DOHH2 (cell line): ENCODE results near the gene ST3GAL3.

Experiments
- H3F3A ChIP-seq: fragments of 200-600 bp; sonication (generic), shearing (Covaris generic); 2 replicates; pipeline ENCODE4 v1.6.0; 2016; ENCODE audit warnings: antibody characterized with exemption, mild to moderate bottlenecking; ENCODE audit not compliant: control insufficient read depth, insufficient read depth
- H3K27ac ChIP-seq: fragments of 200-600 bp; sonication (generic); 2 replicates; pipeline ENCODE4 v1.5.1; 2014; ENCODE audit warnings: low read depth, mild to moderate bottlenecking, low read length, moderate library complexity
- H3K27me3 ChIP-seq: fragments of 200-600 bp; sonication (generic); 2 replicates; pipeline ENCODE4 v1.6.1; 2014; ENCODE audit warnings: mild to moderate bottlenecking, low read length, mixed read lengths; ENCODE audit not compliant: control insufficient read depth
- H3K36me3 ChIP-seq: fragments of 200-600 bp; sonication (generic); 2 replicates; pipeline ENCODE4 v1.6.1; 2014; ENCODE audit warnings: mild to moderate bottlenecking, low read length, moderate library complexity, mixed read lengths; ENCODE audit not compliant: control insufficient read depth
- H3K4me1 ChIP-seq: fragments of 200-600 bp; sonication (generic); 2 replicates; pipeline ENCODE4 v1.6.1; 2014; ENCODE audit warnings: mild to moderate bottlenecking, low read length, mixed read lengths; ENCODE audit not compliant: control insufficient read depth
- H3K4me2 ChIP-seq: fragments of 200-600 bp; sonication (generic); 2 replicates; pipeline ENCODE4 v1.6.0; 2014; ENCODE audit warnings: mild to moderate bottlenecking, low read length, moderate library complexity
- H3K4me3 ChIP-seq: fragments of 200-600 bp; sonication (generic); 2 replicates; pipeline ENCODE4 v1.5.1; 2014; ENCODE audit warnings: mild to moderate bottlenecking, low read length, mixed read lengths
- H3K79me2 ChIP-seq: fragments of 200-600 bp; sonication (generic); 2 replicates; pipeline ENCODE4 v1.6.1; 2014; ENCODE audit warnings: mild to moderate bottlenecking, low read length, mixed read lengths; ENCODE audit not compliant: control insufficient read depth
- H3K9me2 ChIP-seq: fragments of 200-600 bp; sonication (generic); replicated peaks from 2 replicates; pipeline ENCODE4 v1.6.1; 2014; ENCODE audit warnings: mild to moderate bottlenecking, low read length, mixed read lengths; ENCODE audit not compliant: control insufficient read depth
- H3K9me3 ChIP-seq: fragments of 200-600 bp; sonication (generic); 2 replicates; pipeline ENCODE4 v1.6.1; 2014; ENCODE audit warnings: antibody characterized with exemption, low read length, mixed read lengths; ENCODE audit not compliant: control insufficient read depth, insufficient read depth
- H4K20me1 ChIP-seq: fragments of 200-600 bp; sonication (generic); 2 replicates; pipeline ENCODE4 v1.6.0; 2014; ENCODE audit warnings: low read depth, mild to moderate bottlenecking, antibody characterized with exemption, low read length, moderate library complexity; ENCODE audit not compliant: control insufficient read depth, insufficient read depth
- EZH2phosphoT487 ChIP-seq: fragments of 200-600 bp; sonication (generic); IDR thresholded peaks from 2 replicates; pipeline ENCODE4 v1.6.1; 2017; ENCODE audit warnings: borderline replicate concordance, mild to moderate bottlenecking, antibody characterized with exemption, low read length, moderate library complexity, mixed read lengths
- TF ChIP-seq, protein P1 (sequence below): fragments of 200-600 bp; sonication (generic); IDR thresholded peaks from one replicate; pipeline ENCODE4 v1.5.1; 2014; ENCODE audit warnings: antibody characterized with exemption, mild to moderate bottlenecking, low read depth, low read length; ENCODE audit not compliant: poor library complexity, severe bottlenecking

Gene ST3GAL3

DNA sequence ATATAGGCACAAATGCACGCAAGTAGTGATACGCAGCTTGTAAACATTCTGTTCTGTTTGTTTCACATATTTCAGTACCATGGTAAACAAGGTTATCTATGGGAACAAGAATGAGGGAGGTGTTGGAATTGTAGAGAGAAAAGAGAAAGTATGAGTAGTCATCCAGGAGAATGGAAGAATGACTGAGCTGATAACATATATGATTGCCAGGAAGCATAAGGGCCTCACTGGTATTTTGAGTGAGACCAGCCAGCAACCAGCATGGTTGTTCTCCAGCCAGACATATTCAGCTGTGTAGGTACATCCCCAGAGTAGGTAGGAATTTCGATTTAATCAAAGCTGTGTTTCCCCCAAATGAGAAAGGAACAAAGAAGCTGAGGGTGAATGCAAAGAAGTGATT, 167.4 kb downstream of the ST3GAL3 start:
- Histone ChIP-seq H3K9me2 (no peaks in the 10 kb centered on the region), H3F3A (no peaks in the 10 kb centered on the region), H3K36me3 (no peaks in the 10 kb centered on the region), H3K27me3 (no peaks in the 10 kb centered on the region), H3K79me2 (no peaks in the 10 kb centered on the region), H3K4me1 (no peaks in the 10 kb centered on the region), H3K4me2 (no peak overlapping the region), H3K27ac (no peak overlapping the region), H4K20me1 (no peaks in the 10 kb centered on the region), H3K9me3 (no peaks in the 10 kb centered on the region), H3K4me3 (no peak overlapping the region)
- TF ChIP-seq EZH2phosphoT487, result no peak
- TF ChIP-seq, protein P1, sequence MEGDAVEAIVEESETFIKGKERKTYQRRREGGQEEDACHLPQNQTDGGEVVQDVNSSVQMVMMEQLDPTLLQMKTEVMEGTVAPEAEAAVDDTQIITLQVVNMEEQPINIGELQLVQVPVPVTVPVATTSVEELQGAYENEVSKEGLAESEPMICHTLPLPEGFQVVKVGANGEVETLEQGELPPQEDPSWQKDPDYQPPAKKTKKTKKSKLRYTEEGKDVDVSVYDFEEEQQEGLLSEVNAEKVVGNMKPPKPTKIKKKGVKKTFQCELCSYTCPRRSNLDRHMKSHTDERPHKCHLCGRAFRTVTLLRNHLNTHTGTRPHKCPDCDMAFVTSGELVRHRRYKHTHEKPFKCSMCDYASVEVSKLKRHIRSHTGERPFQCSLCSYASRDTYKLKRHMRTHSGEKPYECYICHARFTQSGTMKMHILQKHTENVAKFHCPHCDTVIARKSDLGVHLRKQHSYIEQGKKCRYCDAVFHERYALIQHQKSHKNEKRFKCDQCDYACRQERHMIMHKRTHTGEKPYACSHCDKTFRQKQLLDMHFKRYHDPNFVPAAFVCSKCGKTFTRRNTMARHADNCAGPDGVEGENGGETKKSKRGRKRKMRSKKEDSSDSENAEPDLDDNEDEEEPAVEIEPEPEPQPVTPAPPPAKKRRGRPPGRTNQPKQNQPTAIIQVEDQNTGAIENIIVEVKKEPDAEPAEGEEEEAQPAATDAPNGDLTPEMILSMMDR, result no peak

DNA sequence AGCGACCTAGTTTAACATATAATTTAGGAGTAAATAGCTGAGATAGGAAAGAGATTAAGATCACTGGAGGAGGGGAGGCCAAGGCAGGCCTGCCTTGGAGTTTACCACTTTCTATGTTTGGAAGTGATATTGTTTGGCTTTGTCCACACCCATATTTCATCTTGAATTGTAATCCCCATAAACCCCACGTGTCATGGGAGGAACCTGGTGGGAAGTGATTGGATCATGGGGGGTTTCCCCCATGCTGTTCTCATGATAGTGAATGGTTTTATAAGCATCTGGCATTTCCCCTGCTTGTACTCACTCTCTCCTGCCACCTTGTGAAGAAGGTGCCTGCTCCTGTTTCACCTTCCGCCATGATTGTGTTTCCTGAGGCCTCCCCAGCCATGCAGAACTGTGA, 168.0 kb downstream of the ST3GAL3 start:
- H3K9me2 ChIP-seq, result no peaks in the 10 kb centered on the region
- no peaks in the 10 kb centered on the region for H3K36me3 ChIP-seq
- no peak overlapping the region for H3K27ac ChIP-seq
- H3K27me3 ChIP-seq, result no peaks in the 10 kb centered on the region
- H3F3A ChIP-seq, result no peaks in the 10 kb centered on the region
- H3K79me2 ChIP-seq, result no peaks in the 10 kb centered on the region
- no peak overlapping the region for H3K4me3 ChIP-seq
- H3K4me2 ChIP-seq, result no peak overlapping the region
- no peaks in the 10 kb centered on the region for H4K20me1 ChIP-seq
- H3K9me3 ChIP-seq, result no peaks in the 10 kb centered on the region
- no peak for TF ChIP-seq EZH2phosphoT487
- TF ChIP-seq, protein P1, result no peak
- H3K4me1 ChIP-seq, result no peaks in the 10 kb centered on the region

DNA sequence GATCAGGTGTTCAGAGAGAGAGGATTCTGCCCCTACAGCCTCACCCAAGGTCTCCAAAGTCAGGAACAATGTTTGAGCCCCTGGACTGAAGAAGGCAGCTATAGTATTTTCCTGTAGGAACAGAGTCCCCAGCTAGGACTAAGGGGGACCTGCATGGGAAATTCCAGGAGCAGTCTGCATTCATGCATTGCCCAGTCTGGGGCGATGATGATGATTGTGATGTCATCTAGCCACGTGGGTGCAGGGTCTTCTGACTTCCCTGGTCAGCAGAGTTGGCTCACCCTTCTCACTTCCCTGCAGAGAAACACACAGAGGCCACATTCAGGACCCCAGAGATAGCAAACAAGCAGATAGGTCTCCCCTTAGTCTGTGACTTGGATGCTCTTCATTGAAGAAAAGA, 169.8 kb downstream of the ST3GAL3 start:
- no peak overlapping the region for H3K27ac ChIP-seq
- no peaks in the 10 kb centered on the region for H3F3A ChIP-seq
- TF ChIP-seq, protein P1, result no peak
- TF ChIP-seq EZH2phosphoT487, result no peak
- H3K9me2 ChIP-seq, result no peaks in the 10 kb centered on the region
- no peak overlapping the region for H3K4me3 ChIP-seq
- no peaks in the 10 kb centered on the region for H3K27me3 ChIP-seq
- no peaks in the 10 kb centered on the region for H3K9me3 ChIP-seq
- no peaks in the 10 kb centered on the region for H3K36me3 ChIP-seq
- H4K20me1 ChIP-seq, result no peaks in the 10 kb centered on the region
- H3K4me2 ChIP-seq, result no peak overlapping the region
- H3K79me2 ChIP-seq, result no peaks in the 10 kb centered on the region
- no peaks in the 10 kb centered on the region for H3K4me1 ChIP-seq

DNA sequence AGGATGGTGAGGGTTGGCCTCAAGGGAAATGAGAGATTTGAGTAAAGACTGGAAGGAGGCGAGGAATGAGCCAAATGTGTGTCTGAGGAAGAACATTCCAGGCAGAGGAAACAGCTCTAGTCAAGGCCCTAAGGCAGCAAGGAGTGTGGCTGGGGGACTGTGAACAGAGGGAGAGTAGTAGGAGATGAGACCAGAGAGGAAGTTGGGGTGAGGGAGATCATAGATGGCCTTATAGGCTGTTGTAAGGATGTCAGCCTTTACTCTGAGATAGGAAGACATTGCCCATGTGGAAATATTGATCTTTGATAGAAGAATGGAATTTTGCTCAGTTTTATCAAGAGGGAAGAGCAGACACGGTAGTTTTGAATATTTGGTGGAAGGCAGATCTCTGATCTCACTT, 171.1 kb downstream of the ST3GAL3 start:
- no peaks in the 10 kb centered on the region for H3K27me3 ChIP-seq
- no peaks in the 10 kb centered on the region for H3K9me3 ChIP-seq
- no peak overlapping the region for H3K27ac ChIP-seq
- no peaks in the 10 kb centered on the region for H4K20me1 ChIP-seq
- no peaks in the 10 kb centered on the region for H3F3A ChIP-seq
- no peaks in the 10 kb centered on the region for H3K36me3 ChIP-seq
- no peaks in the 10 kb centered on the region for H3K4me1 ChIP-seq
- no peak overlapping the region for H3K4me3 ChIP-seq
- H3K4me2 ChIP-seq, result no peak overlapping the region
- no peaks in the 10 kb centered on the region for H3K79me2 ChIP-seq
- TF ChIP-seq, protein P1, result no peak
- TF ChIP-seq EZH2phosphoT487, result no peak
- no peaks in the 10 kb centered on the region for H3K9me2 ChIP-seq
